ENCODE results near the gene ESYT2. TPM values are rescaled to one million over a fixed set of nuclear protein-coding genes. Genes with fewer than 3 reads are reported as not detected.

ESYT2 gene
- total and polyA plus RNA-seq, 9 of the 15 experiments (the other 6 are each of a cell fraction or from before 2014, with no cell fraction given): 5.8 to 86.9 (median 64.7) TPM

DNA sequence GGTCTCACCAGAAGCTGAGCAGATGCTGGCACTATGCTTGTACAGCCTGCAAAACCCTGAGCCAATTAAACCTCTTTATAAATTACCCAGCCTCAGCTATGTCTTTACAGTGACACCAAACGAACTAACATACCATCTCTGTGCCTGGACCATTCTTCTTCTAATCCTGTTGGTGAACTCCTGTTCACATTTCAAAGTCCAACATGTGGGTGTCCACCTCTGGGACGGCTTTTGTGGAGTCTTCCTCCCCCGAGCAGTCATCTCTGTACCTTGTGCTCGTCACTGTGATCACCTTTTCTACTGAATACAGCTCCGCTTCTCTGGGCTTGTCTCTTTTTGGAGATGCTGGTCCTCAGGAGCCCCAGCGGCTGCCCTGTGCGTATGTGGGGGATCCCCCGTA, 7.4 kb upstream of the ESYT2 start:
- ChIA-PET CTCF (ENCODE audit: low intra/inter-chr PET ratio) (no interaction called here), POLR2A (interaction anchor here (0.6 to 1.9 kb wide), 4 partner anchors 10 to 38 kb away, joined by 3 to 10 read pairs (median 6); no protein-coding TSS in a partner anchor)
- Histone ChIP-seq H4K20me1 (replicated peaks; ENCODE audit: control insufficient read depth, insufficient read depth, low read length) (no peaks in the 10 kb centered on the region), H3K4me3 (no peak overlapping the region), H3K9me1 (ENCODE audit: control insufficient read depth, insufficient read depth, low read length) (no peaks in the 10 kb centered on the region), H3K27ac (ENCODE audit: extremely low read depth, low read depth, low read length) (no peak overlapping the region), H3K36me3 (ENCODE audit: control insufficient read depth, insufficient read depth, low read length) (no peaks in the 10 kb centered on the region), H3K27me3 (ENCODE audit: control insufficient read depth in 2 of 2, insufficient read depth in 2 of 2, low read length in 2 of 2) (no peaks in the 10 kb centered on the region), H3K79me2 (ENCODE audit: control insufficient read depth, insufficient read depth, low read length) (no peaks in the 10 kb centered on the region), H3K4me1 (replicated peaks in 1 of 2; ENCODE audit: control insufficient read depth in 2 of 2, insufficient read depth in 2 of 2, low read length in 2 of 2) (peaks cover 21 to 24% of the 10 kb centered on the region in 2 experiments), H3K9me3 (replicated peaks; ENCODE audit: control insufficient read depth, insufficient read depth, low read depth, low read length) (no peaks in the 10 kb centered on the region), H3K4me2 (ENCODE audit: insufficient read depth, low read length) (no peak overlapping the region), H2AFZ (ENCODE audit: low read depth, low read length) (no peak overlapping the region), H3K9ac (ENCODE audit: insufficient read depth in 1 of 2, low read depth in 2 of 2, low read length in 2 of 2) (no peak overlapping the region)
- no TSS peak for BruUV-seq (replicated peaks)
- intact Hi-C loops (cut with micrococcal nuclease) (no loop called here), in situ Hi-C loops (cut with MboI) (no loop called here)
- no peak for ATAC-seq
- DNase-seq (ENCODE audit: extremely low read depth in 1 of 4, low spot score in 3 of 4): no peak
- 71% methylated on average over 8 of the region's 8 CpGs for WGBS (ENCODE audit: insufficient coverage, low coverage, missing lambda C conversion rate)
- no peak for TF ChIP-seq BRCA1 (IDR thresholded peaks at IDR 0.05)
- TF ChIP-seq BRCA1 (CRISPR knock-in tag; IDR thresholded peaks at IDR 0.05): 0 out of 2 replicates have a peak, but pooled peaks have one; percentile 32
- TF ChIP-seq ETV1 (tag; conservative IDR thresholded peaks at IDR 0.05; ENCODE audit: low read depth): no peak
- FAIRE-seq: no peak

DNA sequence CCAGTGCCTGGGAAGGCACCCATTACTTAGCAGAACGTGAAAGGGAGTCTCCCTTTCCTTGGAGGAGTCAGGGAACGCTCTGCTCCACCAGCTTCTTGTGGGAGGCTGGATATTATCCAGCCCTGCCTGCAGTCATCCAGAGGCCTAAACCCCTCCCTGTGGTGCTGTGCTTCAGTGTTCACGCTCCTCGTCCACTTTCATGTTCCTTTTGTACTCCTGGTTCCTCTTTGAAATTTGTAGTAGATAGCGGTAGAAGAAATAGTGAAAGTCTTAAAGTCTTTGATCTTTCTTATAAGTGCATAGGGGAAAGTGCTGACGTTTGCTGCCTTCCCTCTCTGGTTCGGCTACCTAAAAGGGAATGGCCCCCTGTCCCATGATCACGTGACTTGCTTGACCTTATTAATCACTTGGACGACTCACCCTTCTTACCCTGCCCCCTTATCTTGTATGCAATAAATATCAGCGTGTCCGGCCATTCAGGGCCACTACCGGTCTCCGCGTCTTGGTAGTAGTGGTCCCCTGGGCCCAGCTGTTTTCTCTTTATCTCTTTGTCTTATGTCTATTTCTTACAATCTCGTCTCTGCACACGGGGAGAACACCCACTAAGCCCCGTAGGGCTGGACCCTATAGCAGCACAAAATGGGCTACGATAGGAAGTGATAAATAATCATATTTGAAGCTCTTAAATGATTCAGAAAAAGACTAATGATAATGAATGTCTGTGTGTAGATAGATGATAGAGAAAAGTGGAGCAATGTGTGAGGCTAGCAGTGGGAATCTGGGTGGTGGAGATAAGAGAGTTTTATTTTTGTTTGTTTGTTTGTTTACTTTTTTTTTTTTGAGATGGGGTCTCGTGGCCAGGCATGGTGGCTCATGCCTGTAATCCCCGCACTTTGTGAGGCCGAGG, 5.8 kb upstream of the ESYT2 start:
- H3K9me1 ChIP-seq (ENCODE audit: control insufficient read depth, insufficient read depth, low read length): no peaks in the 10 kb centered on the region
- ChIA-PET CTCF (ENCODE audit: low intra/inter-chr PET ratio) (no interaction called here), POLR2A (interaction anchor here (0.6 to 1.9 kb wide), 7 partner anchors 11 to 357 kb away, joined by 3 to 10 read pairs (median 3); no protein-coding TSS in a partner anchor)
- in situ Hi-C loops (cut with MboI) (no loop called here), intact Hi-C loops (cut with micrococcal nuclease) (loop anchor here (5.0 kb wide), 1 partner anchor 142 kb away; no protein-coding TSS in a partner anchor)
- peak overlapping the region; percentile 85 for H2AFZ ChIP-seq (ENCODE audit: low read depth, low read length)
- DNase-seq (ENCODE audit: extremely low read depth in 1 of 4, low spot score in 3 of 4) (peak; percentile 52 to 92 (median 62)), FAIRE-seq (peak; percentile 68), ATAC-seq (peak; percentile 46)
- peaks cover 2% of the 10 kb centered on the region; the same call in 1 of the 3 replicates for H3K79me2 ChIP-seq (ENCODE audit: control insufficient read depth, insufficient read depth, low read length)
- no peaks in the 10 kb centered on the region for H3K9me3 ChIP-seq (replicated peaks; ENCODE audit: control insufficient read depth, insufficient read depth, low read depth, low read length)
- no peaks in the 10 kb centered on the region for H4K20me1 ChIP-seq (replicated peaks; ENCODE audit: control insufficient read depth, insufficient read depth, low read length)
- H3K4me1 ChIP-seq (replicated peaks in 1 of 2; ENCODE audit: control insufficient read depth in 2 of 2, insufficient read depth in 2 of 2, low read length in 2 of 2): peaks cover 26 to 38% of the 10 kb centered on the region in 2 experiments
- H3K4me2 ChIP-seq (ENCODE audit: insufficient read depth, low read length): peak overlapping the region; percentile 56
- no TSS peak for BruUV-seq (replicated peaks)
- H3K27ac ChIP-seq (ENCODE audit: extremely low read depth, low read depth, low read length): peak overlapping the region; percentile 72
- no peak overlapping the region for H3K4me3 ChIP-seq
- no peaks in the 10 kb centered on the region for H3K36me3 ChIP-seq (ENCODE audit: control insufficient read depth, insufficient read depth, low read length)
- no peaks in the 10 kb centered on the region for H3K27me3 ChIP-seq (ENCODE audit: control insufficient read depth in 2 of 2, insufficient read depth in 2 of 2, low read length in 2 of 2)
- WGBS (ENCODE audit: insufficient coverage, low coverage, missing lambda C conversion rate): 7% methylated on average over 21 of the region's 21 CpGs
- peak overlapping the region; percentile 39 to 62; a peak in 3 of 4 replicates for H3K9ac ChIP-seq (ENCODE audit: insufficient read depth in 1 of 2, low read depth in 2 of 2, low read length in 2 of 2)
- TF ChIP-seq, protein P1, sequence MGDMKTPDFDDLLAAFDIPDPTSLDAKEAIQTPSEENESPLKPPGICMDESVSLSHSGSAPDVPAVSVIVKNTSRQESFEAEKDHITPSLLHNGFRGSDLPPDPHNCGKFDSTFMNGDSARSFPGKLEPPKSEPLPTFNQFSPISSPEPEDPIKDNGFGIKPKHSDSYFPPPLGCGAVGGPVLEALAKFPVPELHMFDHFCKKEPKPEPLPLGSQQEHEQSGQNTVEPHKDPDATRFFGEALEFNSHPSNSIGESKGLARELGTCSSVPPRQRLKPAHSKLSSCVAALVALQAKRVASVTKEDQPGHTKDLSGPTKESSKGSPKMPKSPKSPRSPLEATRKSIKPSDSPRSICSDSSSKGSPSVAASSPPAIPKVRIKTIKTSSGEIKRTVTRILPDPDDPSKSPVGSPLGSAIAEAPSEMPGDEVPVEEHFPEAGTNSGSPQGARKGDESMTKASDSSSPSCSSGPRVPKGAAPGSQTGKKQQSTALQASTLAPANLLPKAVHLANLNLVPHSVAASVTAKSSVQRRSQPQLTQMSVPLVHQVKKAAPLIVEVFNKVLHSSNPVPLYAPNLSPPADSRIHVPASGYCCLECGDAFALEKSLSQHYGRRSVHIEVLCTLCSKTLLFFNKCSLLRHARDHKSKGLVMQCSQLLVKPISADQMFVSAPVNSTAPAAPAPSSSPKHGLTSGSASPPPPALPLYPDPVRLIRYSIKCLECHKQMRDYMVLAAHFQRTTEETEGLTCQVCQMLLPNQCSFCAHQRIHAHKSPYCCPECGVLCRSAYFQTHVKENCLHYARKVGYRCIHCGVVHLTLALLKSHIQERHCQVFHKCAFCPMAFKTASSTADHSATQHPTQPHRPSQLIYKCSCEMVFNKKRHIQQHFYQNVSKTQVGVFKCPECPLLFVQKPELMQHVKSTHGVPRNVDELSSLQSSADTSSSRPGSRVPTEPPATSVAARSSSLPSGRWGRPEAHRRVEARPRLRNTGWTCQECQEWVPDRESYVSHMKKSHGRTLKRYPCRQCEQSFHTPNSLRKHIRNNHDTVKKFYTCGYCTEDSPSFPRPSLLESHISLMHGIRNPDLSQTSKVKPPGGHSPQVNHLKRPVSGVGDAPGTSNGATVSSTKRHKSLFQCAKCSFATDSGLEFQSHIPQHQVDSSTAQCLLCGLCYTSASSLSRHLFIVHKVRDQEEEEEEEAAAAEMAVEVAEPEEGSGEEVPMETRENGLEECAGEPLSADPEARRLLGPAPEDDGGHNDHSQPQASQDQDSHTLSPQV (IDR thresholded peaks at IDR 0.05): peak; percentile 74
- TF ChIP-seq BCOR (IDR thresholded peaks at IDR 0.05) (peak; percentile 85), PURB (CRISPR knock-in tag; IDR thresholded peaks at IDR 0.05; ENCODE audit: low read depth) (no peak), NR2C2 (CRISPR knock-in tag; IDR thresholded peaks at IDR 0.05) (no peak), NR2C2 (tag; IDR thresholded peaks at IDR 0.05) (peak; percentile 90)
- TF ChIP-seq, protein P2, sequence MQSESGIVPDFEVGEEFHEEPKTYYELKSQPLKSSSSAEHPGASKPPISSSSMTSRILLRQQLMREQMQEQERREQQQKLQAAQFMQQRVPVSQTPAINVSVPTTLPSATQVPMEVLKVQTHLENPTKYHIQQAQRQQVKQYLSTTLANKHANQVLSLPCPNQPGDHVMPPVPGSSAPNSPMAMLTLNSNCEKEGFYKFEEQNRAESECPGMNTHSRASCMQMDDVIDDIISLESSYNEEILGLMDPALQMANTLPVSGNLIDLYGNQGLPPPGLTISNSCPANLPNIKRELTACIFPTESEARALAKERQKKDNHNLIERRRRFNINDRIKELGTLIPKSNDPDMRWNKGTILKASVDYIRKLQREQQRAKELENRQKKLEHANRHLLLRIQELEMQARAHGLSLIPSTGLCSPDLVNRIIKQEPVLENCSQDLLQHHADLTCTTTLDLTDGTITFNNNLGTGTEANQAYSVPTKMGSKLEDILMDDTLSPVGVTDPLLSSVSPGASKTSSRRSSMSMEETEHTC (IDR thresholded peaks at IDR 0.05): peak; percentile 81; the same call in 1 of the 2 replicates

All from K562 (cell line).